DMS79 treated with DMSO at 0.1 percent for 48 hours (cell line): Measurements from ENCODE around the gene RSKR.
"Not testable (repeated sequence)": the region's sequence is repeated elsewhere in the genome, so short reads cannot be mapped to it uniquely, and the experiment has no call there.

Experiments used
- DNase-seq: peaks from one replicate; lab custom pipeline; 2025; lab: John Stamatoyannopoulos, UW

RSKR gene

DNA sequence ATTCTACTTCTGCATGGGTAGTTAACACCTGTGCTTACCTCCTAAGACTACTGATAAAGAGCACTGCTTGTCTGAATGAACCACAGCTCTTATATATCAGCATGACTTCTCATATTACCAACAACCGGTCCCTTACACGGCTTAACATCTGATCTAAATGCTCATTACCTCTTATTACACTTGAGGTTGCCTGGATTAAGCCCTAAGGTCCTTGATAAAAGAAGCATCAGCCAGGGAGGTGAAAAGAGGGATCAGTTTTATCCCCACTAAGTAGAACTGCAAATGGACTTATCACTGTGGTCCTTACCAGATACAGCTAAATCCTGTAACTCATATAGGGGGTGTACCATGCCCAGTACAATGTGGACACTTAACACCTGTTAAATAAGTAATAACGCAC is 8.2 kb upstream of the RSKR start:
- DNase-seq = no peak

DNA sequence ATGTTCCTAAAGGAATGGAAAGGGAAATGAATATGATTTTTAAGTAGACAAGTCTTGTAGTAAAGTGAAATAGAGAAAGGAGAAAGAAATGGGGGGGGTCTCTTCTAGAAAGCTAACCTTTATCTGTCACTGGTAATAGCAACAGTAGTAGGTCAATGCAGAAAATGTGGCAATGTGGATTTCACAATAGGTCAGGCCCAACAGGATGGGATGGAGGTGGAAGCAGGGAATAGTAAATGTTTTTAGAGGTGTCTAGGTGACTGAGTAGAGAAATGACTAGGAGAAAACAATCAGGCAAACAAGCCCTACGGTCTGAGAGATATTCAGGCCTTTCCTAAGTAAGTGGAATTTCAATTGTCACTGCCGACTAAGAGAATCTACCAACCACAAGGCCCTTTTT is 6.0 kb upstream of the RSKR start:
- no peak for DNase-seq

DNA sequence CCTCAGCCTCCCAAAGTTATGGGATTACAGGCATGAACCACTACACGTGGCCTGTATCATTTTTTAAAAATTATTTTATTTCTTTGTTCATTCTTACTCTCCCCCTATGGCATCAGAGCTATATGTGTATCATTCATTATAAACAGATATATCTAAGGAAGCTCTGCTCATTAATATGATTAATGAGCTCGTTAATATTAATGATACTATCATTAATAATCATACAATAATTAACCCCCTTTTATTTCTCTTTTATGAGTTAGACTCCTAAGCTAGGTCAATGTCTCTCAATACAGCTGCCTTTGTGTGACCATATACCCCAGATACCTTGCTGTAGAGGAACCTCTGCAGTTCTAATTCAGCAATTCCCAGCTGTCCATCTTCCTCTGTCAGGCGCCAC is 4.5 kb upstream of the RSKR start:
- DNase-seq = no peak

DNA sequence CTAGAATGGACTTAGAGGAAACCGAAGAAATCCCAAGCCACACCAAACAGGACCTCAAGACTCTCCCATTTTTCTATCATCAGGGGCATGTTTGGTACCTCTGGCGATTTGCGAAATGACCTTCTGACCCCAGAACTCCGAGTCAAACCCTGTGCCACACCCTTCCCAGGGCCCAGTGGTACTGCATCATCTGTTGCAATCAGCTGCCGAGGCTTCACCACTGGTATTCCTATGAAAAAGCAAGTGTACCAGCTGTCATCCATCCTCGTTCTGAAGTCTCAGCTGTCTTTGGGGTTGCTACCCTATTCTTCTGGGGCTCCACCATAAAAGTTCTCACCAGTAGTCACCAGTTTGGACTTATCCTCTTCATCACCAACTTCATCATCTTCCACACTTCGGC is 2.3 kb upstream of the RSKR start:
- no peak for DNase-seq

DNA sequence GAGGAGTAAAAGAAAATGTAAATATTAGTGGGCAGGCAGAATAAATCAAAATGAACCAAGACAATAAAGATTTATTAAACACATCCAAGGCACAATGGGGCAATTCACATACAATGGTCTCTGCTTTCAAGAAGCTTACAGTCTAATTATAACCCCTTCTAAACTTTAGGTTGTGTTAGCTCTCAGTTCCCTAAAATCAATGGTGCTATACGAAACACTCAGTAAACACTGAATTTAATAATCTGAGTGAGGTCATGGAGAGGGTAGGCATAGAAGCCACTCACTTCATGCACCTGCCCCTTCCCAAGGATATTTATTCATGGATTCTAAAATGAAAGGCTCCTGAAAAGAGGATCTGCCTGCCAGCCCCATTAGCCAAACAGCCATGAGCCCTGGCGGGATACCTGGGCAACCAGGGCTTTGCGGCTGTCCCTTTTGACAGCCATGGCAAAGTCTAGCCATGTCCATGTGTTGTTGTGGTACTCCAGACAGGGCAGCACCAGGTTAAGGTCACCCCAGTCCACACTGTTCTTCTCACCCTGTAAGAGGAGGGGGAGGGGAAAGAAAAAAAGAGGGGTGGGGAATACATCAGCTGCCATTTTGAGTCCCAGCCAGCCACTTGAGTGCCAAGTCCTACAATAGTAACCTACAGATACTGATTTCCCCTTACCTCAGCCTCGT is 1.4 kb upstream of the RSKR start:
- DNase-seq = no peak

DNA sequence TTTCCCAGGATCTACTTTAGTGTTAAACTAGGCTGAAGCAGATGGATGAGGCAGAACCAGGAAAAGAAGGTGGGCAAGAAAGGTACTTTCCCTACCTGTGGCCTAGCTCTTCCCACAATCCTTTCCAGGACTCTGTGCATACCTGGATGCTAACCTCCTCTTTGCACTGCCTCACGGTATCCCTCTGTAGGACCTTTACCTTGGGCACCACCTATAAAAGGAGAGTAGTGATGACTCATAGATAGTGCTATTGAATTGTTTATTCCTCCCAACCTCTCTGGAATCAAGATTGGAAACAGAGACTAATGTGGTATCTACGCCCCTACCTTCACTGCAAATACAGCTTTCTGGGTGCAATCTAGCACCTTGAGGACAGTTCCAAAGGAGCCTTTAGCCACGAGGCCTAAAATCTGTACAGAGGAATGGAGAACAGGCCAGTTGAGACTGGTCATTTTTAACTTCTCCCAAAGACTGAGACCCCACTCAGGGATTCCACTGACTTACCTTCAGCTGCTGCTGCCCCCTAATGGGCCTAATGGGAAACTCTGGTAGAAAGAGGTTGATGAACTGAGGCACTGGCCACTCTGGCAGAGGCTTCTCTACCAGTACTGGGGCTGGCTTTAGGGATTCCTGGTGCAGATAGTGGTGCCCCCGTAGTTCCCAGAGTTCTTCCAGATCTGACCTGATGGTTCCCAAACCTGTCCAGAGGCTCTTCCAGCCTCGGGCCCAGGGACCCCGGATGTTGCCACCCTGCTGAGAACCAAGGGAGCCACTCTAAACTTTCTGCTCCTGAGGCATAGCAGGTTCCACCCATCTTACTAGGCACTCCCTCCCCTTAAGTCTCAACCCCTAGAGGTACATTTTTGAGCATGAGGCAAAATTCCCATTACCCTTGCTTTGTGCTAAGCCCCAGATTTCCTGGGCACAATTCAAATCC is 781 bp downstream of the RSKR start:
- DNase-seq = no peak

DNA sequence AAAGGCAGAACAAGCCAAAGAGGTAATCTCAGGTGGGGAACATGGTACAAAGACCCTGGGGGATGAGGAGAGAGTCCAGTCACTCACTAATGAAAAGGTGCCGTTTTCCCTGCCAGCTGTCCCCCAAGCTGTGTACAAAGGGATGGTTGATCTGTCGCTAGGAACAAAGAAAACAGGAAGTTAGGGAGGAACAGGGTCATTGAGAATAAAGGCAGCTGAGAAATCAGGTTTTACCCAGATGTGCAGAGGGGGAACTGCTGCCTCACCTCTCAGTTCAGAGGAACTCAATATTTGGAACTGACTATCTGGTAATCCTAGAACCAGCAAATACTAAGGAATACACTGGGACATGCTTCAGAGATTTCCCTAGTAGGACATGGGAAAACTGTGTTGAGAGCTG is 1.5 kb downstream of the RSKR start:
- DNase-seq = no peak

DNA sequence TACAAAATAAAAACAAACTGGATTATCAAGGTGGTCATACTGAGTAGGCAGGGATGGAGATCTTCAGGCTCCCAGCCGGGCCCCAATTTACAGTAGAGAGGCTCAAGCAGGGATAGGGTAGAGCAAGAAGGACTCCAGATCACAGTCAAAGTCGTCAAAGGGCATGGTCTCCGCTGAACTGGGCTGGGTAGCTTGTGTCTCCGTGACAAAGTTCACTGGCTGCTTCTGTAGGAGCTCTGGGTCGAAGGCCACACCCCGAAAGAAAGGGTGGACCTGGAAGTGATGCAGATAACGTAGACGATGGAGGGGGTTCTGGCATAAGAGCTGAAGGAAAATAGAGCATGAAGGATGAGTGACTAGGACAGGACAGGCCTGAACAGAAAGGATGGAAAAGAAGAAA is 3.6 kb downstream of the RSKR start:
- DNase-seq = no peak

DNA sequence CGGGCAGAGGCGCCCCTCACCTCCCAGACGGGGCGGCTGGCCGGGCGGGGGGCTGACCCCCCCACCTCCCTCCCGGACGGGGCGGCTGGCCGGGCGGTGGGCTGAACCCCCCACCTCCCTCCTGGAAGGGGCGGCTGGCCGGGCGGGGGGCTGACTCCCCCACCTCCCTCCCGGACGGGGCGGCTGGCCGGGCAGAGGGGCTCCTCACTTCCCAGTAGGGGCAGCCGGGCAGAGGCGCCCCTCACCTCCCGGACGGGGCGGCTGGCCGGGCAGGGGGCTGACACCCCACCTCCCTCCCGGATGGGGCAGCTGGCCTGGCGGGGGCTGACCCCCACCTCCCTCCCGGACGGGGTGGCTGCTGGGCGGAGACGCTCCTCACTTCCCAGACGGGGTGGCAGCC is 10.0 kb downstream of the RSKR start:
- DNase-seq = not testable (repeated sequence)

DNA sequence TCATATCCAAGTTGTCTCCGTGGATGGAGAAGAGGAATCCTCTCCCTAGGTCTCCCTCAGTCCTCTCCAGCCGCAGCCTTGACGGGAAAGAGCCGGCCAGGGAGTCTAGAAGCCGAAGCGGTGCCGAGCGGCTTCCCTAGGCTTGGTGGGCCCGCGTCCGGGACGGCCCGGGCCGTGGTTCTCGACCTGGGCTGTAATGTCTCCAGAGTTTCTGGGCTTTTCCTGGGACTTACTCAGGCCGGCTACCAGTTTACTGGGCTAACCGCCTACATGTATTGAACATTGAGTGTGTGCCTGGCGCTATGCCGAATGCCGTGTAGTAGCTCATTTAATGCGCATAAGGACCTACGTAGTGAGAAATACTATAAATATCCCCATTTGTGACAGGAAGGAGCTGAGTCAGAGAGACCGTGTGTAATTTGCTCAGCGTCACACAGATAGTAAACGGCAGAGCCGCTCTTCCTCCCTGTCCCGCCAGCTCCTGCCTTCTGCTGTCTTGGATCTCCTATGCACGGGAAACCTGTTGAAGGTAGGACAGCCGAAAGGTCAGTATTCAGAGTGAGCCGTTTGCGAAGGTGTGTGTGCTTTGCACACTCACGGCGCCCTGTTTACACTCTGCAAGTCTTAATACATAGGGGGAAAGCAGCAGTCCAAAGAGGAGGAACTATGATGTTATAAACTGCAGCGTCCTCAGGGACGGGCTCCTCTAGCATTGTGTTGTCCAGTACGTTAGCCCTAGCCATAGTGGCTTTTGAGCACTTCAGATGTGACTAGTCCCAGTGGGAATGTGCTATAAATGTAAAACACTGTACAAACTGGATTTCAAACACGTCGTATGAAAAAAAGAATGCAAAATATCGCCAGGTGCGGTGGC is 14.4 kb downstream of the RSKR start:
- peak; percentile 74 for DNase-seq

DNA sequence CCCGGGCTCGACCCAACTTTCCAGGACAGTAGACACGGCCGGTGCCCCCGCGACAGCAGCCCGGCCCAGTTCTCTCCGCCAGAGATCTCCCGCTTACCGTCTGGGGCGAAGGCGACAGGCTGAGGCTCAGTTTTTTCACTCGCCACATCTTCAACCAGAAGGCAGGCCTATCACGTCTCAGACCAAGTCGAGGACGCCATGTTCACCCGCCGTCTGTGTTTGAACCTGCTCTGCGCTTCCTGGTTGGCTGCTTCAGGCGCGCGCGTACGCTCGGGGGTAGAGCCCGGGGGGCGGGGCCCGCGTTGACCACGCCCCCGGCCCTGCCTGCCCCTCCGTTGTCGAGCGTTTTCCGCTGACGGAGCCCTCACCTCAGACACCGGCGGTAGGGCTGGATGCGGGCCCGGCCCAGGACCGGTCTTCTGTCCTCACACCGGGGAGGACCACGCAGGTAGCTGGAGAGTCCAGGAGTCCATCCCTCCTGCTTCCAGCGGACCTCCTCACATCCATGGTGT is 15.1 kb downstream of the RSKR start, which contains the start of gene SPAG5:
TSS of gene SPAG5 (minus strand) at position 227 of the 512 bp plus-strand sequence. CDS start at position 148, 79 bp downstream.
- DNase-seq = peak; percentile 95

DNA sequence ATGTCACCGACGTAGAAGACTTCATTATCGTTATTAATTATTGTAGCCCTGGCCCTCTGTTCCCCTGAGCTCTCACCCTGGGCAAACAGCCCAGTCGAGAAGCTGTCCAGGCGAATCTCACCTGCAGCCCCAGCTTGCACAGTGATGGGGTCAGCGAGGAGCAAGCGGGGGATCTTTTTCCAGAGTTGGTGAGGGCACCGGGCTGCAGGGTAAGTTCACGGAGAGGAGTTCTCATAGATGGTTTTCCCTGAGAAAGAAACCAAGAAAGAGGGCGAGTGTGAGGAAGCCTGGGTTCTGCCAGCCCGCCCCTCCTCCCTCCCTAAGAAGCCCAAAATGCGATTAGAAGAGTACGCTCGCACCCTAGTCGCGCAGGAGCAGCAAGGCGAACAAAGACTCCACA is 15.6 kb downstream of the RSKR start:
- DNase-seq = peak; percentile 59

DNA sequence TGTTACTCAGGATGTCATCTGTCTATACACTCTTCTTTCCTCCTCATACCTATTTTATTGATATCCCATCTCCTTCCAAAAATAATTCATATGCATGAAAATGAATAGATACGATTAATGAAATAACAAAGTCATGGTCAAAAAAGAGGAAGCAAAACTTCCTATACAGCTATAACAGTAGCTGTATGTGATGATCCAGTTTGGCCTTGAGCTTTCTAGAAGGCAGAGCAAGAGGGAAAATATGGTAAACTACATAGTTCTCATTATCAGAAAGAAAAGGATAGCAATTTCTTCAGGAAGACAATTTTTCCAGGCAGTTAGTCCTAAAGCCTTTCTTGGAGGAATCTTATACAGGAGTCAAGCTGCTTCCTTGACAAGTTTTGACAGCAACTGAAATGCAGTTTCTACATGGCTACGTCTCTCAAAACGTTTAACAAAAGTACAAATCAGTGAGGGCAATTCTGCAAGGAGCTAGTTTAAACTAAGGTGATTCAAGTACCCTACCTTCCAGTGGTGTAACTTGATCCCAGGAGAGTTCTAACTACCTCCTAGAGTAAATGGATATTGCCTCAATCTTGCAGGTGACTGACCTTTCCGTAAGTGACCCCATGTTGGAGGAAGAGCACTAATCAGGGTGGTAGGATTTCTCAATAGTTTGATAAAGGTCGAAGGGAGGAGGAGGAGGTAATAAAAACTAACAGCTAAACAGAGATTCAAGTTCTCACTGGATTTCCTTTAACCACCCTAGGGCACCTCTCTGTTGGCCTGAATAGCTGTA is 16.2 kb downstream of the RSKR start:
- peak; percentile 37 for DNase-seq

DNA sequence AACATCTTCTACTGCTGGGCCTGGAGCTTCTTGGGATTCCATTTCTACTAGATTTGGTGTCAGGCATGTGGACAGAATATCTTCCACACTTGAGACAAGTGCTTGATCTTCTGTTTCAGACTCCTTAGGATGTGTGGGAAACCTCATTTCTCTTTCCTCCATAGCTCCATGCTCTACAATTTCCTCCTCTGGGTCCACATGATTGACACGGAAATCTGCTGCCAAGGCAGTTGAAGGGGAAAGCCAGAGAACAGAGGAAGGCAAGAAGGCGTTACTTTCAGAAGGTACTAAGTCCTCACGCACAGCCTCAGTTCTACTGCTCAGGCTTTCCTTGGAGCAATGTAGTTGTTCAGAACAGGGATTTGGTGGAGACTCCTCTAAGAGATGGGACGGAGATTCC is 21.7 kb downstream of the RSKR start:
- no peak for DNase-seq

DNA sequence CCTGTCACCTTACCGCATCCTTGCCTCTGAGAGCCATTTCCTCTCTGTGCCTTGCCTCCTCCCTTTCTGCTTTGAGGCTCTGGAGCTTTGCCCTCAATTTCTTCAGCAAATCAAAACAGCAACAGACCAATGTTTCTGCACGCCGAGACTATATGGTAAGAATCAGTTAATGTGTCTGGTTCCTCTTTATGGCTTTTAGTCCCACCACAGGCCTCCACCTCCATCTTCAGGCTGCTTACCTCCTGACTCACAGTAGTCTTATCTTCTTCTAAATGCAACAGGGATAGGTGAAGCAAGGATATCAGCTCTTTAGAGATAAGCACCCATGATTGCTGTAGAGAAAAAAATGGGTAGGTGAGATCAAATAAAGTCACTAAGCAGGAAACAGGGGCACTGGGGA is 28.1 kb downstream of the RSKR start:
- no peak for DNase-seq

DNA sequence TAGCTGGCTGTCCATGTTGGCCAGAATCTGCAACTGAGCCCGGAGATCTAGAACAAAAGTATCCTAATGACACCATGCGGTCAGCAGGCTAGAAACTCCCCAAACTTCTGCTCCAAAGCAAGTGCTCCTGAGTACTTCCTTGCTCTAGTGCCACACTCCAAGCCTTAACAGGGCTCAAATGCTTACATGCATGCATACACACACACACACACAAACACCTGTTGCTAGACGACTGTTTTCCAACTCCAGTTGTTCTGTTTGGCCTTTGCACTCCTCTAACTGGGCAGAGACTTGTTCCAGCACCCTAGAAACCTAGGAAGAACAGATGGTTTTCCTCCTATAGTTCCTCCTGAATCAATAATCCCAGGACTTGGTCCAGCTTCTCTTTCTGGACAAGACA is 29.6 kb downstream of the RSKR start:
- DNase-seq = no peak

DNA sequence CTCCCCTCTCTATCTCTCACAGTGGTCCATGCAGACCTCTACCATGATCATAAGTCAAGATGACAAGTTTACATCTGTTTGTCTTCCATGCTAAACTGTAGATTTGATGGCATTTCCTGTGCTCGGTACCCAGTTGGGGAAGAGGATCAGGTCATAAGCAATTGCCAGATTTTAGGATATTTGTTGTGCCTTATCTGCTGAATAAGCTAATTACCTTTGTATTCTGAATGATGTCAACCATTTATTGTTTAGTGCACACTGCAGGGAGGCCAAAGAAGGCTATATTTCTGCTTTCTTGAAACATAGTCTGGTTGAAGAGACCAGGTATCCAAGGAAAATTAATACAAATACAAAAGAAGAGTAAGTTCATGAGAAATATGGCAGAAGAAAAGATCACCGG is 31.5 kb downstream of the RSKR start:
- DNase-seq = no peak

DNA sequence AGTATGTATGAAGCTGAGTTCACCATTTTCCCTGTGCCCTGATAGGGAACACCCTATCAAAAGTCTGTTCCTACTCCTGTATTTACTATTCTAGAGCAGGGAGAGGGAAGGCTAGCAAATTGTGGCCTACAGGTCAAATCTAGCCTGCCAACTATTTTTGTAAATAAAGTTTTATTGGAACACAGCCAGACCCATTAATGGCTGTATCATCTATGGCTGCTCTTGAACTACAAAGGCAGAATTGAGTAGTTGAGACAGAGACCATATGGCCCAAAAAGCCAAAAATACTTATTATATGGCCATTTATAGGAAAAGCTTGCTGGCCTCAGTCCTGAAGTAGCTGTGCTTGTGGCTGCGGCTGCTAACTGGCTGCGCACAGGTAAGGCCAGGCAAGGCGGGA is 33.0 kb downstream of the RSKR start:
- DNase-seq = no peak

DNA sequence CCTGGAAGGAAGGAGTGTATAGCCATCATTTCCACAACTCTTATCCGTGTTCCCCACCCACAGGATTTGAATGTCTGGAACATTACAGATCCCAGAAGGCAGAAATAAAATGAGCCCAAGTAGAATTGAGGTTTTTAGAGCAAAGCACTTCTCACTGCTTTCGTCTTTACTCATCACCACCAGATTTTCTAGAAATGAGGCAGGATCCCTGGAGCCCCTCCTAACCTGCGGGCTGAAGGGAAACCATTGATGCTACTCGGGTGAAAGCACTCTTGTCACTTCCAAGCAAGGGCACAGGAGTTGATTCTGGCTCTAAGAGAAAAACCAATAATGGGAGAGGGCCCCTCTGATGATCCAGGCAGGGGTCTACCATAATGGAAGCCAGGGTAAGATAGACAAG is 34.5 kb downstream of the RSKR start:
- no peak for DNase-seq

DNA sequence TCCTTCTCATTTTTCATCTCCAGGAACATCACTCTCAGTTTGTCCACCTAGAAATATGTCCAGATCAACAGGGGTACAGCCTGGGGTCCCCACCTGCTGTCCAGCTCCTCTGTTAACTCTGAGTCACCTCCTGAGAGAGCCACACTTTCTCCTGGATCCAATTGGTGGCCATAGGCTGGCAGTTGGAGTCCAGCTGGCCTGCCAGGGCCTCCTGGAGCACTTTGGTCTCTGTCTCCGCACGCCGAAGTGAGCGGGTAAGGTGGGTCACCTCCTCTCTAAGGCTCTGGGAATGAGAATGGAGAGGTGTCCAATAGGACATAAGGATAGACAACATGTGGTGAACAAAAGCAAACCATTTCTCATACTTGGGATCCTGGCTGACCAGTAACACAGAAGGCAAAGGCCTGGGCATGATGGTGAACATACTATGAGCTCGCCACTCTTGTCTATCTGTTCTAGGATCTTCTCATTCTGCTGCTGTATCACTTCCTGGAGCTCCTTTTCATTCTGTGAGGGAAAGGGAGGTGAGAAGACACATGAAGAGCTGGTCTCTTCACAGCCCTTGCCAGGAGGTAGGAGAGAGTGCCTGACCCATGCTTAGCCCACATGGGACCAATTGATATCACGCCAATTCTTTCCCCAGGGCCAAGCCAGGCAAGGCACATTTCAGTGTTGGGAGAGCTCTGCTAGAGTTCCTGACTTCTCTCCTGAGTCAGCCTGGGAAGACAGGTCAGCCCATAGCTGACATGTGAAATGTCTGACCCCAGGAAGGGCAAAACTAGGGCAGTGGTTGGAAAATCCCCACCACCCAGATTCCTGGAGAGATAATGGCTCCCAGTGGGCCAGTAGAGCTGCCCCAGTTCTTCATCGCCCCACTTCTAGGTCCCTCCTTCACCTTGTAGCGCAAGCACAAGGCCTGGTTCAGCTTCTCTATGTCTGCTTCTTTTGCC is 35.5 kb downstream of the RSKR start:
- DNase-seq = no peak
